ENCODE measurements around the gene CSGALNACT2.

DNA sequence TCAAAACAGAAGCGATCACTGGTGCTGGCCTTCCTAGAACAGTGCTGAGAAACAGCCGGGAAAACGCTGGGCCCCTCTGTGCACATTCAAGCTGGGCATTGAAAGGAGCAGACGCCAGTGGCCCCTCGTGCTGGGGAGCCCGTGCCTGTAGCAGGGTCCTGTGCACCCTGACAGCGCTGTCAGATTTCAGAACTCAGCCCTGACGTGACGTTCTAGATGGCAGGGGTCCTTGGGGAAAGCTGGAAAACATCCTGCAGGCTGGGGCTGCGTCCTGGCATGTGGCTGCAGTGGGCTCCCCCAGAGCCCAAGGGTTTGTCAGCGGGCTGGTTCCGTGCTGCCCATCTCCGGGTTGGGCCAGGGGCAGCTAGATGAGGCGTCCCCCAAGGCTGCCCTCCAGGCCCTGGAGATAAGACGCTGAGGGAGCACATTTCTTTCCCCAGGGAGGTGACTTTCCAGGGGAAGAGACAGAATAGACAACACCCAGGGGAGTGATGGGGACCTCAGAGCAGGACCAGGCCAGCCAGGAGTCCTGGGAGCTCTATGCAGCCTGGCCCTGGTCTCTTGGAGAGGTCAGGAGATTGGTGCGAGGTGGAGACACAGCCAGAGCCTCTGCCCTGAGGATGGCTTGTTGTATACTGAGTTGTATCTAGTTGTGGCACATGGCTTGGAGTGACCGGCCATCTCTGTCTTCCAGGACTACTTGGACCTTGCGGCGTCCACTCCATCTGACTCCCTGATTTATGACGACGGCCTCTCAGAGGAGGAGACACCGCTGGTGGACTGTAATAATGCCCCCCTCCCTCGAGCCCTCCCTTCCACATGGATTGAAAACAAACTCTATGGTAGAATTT is 12.1 kb upstream of the CSGALNACT2 start:
- TF ChIP-seq CREB1 (IDR thresholded peaks at IDR 0.05; ENCODE audit: low read depth) (no peak), EGR1 (IDR thresholded peaks at IDR 0.05) (no peak), CEBPB (IDR thresholded peaks at IDR 0.05) (no peak), EP300 (IDR thresholded peaks at IDR 0.05; ENCODE audit: borderline replicate concordance) (no peak), TAF1 (IDR thresholded peaks at IDR 0.05; ENCODE audit: low read depth) (no peak)
- TF ChIP-seq, protein P1, sequence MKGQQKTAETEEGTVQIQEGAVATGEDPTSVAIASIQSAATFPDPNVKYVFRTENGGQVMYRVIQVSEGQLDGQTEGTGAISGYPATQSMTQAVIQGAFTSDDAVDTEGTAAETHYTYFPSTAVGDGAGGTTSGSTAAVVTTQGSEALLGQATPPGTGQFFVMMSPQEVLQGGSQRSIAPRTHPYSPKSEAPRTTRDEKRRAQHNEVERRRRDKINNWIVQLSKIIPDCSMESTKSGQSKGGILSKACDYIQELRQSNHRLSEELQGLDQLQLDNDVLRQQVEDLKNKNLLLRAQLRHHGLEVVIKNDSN (IDR thresholded peaks at IDR 0.05): no peak
- TF ChIP-seq, protein P2, sequence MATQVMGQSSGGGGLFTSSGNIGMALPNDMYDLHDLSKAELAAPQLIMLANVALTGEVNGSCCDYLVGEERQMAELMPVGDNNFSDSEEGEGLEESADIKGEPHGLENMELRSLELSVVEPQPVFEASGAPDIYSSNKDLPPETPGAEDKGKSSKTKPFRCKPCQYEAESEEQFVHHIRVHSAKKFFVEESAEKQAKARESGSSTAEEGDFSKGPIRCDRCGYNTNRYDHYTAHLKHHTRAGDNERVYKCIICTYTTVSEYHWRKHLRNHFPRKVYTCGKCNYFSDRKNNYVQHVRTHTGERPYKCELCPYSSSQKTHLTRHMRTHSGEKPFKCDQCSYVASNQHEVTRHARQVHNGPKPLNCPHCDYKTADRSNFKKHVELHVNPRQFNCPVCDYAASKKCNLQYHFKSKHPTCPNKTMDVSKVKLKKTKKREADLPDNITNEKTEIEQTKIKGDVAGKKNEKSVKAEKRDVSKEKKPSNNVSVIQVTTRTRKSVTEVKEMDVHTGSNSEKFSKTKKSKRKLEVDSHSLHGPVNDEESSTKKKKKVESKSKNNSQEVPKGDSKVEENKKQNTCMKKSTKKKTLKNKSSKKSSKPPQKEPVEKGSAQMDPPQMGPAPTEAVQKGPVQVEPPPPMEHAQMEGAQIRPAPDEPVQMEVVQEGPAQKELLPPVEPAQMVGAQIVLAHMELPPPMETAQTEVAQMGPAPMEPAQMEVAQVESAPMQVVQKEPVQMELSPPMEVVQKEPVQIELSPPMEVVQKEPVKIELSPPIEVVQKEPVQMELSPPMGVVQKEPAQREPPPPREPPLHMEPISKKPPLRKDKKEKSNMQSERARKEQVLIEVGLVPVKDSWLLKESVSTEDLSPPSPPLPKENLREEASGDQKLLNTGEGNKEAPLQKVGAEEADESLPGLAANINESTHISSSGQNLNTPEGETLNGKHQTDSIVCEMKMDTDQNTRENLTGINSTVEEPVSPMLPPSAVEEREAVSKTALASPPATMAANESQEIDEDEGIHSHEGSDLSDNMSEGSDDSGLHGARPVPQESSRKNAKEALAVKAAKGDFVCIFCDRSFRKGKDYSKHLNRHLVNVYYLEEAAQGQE (IDR thresholded peaks at IDR 0.05; ENCODE audit: low read depth): no peak
